ENCODE results near the gene SNTA1. TPM values are rescaled to one million over a fixed set of nuclear protein-coding genes. Genes with fewer than 3 reads are reported as not detected.
A peak's percentile ranks its signal among the peaks of the same experiment; 100 is the strongest.

The SNTA1 gene
- total RNA-seq, 1 donor from 2014 or later, result 28.9 TPM

DNA sequence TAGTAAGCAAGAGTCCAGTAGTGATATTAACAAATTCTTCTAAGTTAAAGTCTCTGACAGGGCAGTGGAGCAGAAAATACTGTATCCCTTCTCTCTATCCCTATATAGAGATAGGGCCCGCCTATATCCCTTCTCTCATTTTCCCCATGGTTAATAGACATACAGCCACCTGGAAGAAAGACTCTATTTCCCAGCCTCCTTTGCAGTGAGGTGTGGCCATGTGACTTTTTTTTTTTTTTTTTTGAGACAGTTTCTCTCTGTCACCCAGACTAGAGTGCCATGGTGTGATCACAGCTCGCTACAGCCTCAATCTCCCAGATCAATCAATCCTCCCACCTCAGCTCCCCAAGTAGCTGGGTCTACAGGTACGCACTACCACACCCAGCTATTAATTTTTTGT lies 25.5 kb downstream of the SNTA1 start:
- H3K36me3 Mint-ChIP-seq (ENCODE audit: unreplicated experiment), result no peaks in the 10 kb centered on the region
- TF ChIP-seq, protein P1, sequence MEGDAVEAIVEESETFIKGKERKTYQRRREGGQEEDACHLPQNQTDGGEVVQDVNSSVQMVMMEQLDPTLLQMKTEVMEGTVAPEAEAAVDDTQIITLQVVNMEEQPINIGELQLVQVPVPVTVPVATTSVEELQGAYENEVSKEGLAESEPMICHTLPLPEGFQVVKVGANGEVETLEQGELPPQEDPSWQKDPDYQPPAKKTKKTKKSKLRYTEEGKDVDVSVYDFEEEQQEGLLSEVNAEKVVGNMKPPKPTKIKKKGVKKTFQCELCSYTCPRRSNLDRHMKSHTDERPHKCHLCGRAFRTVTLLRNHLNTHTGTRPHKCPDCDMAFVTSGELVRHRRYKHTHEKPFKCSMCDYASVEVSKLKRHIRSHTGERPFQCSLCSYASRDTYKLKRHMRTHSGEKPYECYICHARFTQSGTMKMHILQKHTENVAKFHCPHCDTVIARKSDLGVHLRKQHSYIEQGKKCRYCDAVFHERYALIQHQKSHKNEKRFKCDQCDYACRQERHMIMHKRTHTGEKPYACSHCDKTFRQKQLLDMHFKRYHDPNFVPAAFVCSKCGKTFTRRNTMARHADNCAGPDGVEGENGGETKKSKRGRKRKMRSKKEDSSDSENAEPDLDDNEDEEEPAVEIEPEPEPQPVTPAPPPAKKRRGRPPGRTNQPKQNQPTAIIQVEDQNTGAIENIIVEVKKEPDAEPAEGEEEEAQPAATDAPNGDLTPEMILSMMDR (IDR thresholded peaks at IDR 0.05), result no peak

DNA sequence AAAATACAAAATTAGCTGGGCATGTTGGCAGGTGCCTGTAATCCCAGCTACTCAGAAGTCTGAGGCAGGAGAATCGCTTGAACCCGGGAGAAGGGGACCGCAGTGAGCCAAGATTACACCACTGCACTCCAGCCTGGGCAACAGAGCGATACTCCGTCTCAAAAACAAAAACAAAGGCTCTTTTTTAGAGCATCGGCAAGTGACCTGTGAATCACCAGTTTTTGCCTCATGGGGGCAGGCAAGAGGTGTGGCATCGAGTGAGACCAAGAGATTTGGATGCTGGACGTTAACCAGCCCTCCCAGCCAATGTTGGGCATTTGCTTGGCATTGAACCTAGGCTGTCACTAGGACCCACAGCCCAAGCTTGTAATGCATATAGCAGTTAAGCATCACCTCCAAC lies 27.6 kb downstream of the SNTA1 start:
- DNase-seq (ENCODE audit: extremely low spot score, unreplicated experiment), result no peak
- H3K9me3 Mint-ChIP-seq (ENCODE audit: unreplicated experiment), result no peaks in the 10 kb centered on the region
- TF ChIP-seq, protein P1 (IDR thresholded peaks at IDR 0.05), result peak; percentile 61

More for the DNA sequence above, 25.5 kb downstream of the SNTA1 start:
- Mint-ChIP-seq H3K4me1 (ENCODE audit: unreplicated experiment) (peaks cover 6% of the 10 kb centered on the region), H3K9me3 (ENCODE audit: unreplicated experiment) (no peaks in the 10 kb centered on the region), H3K27me3 (ENCODE audit: unreplicated experiment) (no peaks in the 10 kb centered on the region), H3K27ac (ENCODE audit: unreplicated experiment) (no peak overlapping the region), H3K4me3 (ENCODE audit: unreplicated experiment) (no peak overlapping the region)
- no peak for DNase-seq (ENCODE audit: extremely low spot score, unreplicated experiment)

GRCh38 chr20:33412484-33412838 lies 31.1 kb downstream of the SNTA1 start:
- Mint-ChIP-seq H3K4me1 (ENCODE audit: unreplicated experiment) (peaks cover 2% of the 10 kb centered on the region), H3K27me3 (ENCODE audit: unreplicated experiment) (no peaks in the 10 kb centered on the region), H3K9me3 (ENCODE audit: unreplicated experiment) (no peaks in the 10 kb centered on the region), H3K27ac (ENCODE audit: unreplicated experiment) (no peak overlapping the region), H3K4me3 (ENCODE audit: unreplicated experiment) (no peak overlapping the region), H3K36me3 (ENCODE audit: unreplicated experiment) (peaks cover 13% of the 10 kb centered on the region)
- TF ChIP-seq, protein P1 (IDR thresholded peaks at IDR 0.05), result no peak
- DNase-seq (ENCODE audit: extremely low spot score, unreplicated experiment), result no peak

More for the DNA sequence above, 27.6 kb downstream of the SNTA1 start:
- Mint-ChIP-seq H3K27me3 (ENCODE audit: unreplicated experiment) (no peaks in the 10 kb centered on the region), H3K4me3 (ENCODE audit: unreplicated experiment) (no peak overlapping the region), H3K4me1 (ENCODE audit: unreplicated experiment) (no peaks in the 10 kb centered on the region), H3K27ac (ENCODE audit: unreplicated experiment) (no peak overlapping the region), H3K36me3 (ENCODE audit: unreplicated experiment) (no peaks in the 10 kb centered on the region)

- Mint-ChIP-seq H3K27ac (ENCODE audit: unreplicated experiment) (no peak overlapping the region), H3K4me3 (ENCODE audit: unreplicated experiment) (no peak overlapping the region), H3K27me3 (ENCODE audit: unreplicated experiment) (no peaks in the 10 kb centered on the region), H3K36me3 (ENCODE audit: unreplicated experiment) (peaks cover 18% of the 10 kb centered on the region), H3K4me1 (ENCODE audit: unreplicated experiment) (peaks cover 2% of the 10 kb centered on the region), H3K9me3 (ENCODE audit: unreplicated experiment) (no peaks in the 10 kb centered on the region)
- DNase-seq (ENCODE audit: extremely low spot score, unreplicated experiment), result no peak
- TF ChIP-seq, protein P1 (IDR thresholded peaks at IDR 0.05), result no peak
Observed at GRCh38 chr20:33411711-33412483, 31.7 kb downstream of the SNTA1 start.

DNA sequence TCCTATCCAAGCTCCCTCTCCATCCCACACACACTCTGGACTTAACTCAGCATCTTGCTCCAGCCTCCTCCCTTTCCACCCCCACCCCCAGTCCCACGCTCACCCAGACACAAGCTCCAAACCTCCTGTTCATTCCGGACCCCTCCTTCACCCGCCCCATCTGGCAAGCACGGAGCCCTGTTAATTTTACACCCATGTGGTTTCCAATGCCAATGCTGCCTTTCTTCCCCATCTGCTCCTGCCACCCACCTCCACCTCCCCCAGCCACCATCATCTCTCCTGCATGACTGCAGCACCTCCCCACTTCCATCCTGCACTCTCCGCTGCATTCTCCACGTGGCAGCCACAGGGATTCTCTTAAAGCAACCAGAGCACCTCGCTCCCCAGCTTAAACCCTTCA lies 32.3 kb downstream of the SNTA1 start:
- Mint-ChIP-seq H3K36me3 (ENCODE audit: unreplicated experiment) (peaks cover 21% of the 10 kb centered on the region), H3K4me3 (ENCODE audit: unreplicated experiment) (no peak overlapping the region), H3K27me3 (ENCODE audit: unreplicated experiment) (no peaks in the 10 kb centered on the region), H3K27ac (ENCODE audit: unreplicated experiment) (no peak overlapping the region), H3K9me3 (ENCODE audit: unreplicated experiment) (no peaks in the 10 kb centered on the region), H3K4me1 (ENCODE audit: unreplicated experiment) (peaks cover 2% of the 10 kb centered on the region)
- TF ChIP-seq, protein P1 (IDR thresholded peaks at IDR 0.05), result no peak
- DNase-seq (ENCODE audit: extremely low spot score, unreplicated experiment), result no peak
